ENCODE data around the gene CASQ2.

- no peak for TF ChIP-seq CTCF (IDR thresholded peaks at IDR 0.05)
- TF ChIP-seq POLR2A (IDR thresholded peaks at IDR 0.05) = no peak
Measured at GRCh38 chr1:115682792-115683191, 85.7 kb downstream of the CASQ2 start.

All from uterus (tissue), 2 donors.